Stimulated activated CD4-positive, alpha-beta T cell treated with anti-CD3 and anti-CD28 coated beads, Interleukin-4, amount 100 ng/mL, for 1 hour (primary cell): ENCODE results near the gene POLD1.
A peak's percentile ranks its signal among the peaks of the same experiment; 100 is the strongest.
"Not testable (repeated sequence)": the region's sequence is repeated elsewhere in the genome, so short reads cannot be mapped to it uniquely, and the experiment has no call there.

Experiments used
- DNase-seq: peaks from one replicate; pipeline ENCODE4 v3.0.0-alpha.2; 2020

The POLD1 gene

DNA sequence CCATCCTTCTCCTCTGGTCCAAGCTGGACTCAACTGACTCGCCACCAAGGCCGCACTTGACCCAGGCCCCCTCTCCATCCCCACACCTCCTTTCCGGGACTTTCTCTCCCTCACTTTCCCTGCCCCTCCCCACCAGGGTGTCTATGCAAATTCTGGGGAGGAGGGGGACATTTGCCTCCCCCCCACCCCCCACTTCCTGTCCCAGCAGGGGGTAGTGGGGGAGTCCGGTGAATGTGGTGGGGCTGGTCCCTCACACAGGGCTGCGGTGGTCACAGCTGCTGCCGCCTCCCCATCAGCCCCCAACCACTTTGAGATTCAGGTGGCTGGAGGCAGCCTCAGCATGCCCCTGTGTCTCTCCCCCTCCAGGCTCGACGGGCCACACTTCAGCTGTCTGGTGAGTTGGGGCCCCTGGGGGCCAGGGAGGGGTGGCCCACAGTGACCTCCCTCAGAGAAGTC lies 35.5 kb downstream of the POLD1 start:
- DNase-seq = no peak

DNA sequence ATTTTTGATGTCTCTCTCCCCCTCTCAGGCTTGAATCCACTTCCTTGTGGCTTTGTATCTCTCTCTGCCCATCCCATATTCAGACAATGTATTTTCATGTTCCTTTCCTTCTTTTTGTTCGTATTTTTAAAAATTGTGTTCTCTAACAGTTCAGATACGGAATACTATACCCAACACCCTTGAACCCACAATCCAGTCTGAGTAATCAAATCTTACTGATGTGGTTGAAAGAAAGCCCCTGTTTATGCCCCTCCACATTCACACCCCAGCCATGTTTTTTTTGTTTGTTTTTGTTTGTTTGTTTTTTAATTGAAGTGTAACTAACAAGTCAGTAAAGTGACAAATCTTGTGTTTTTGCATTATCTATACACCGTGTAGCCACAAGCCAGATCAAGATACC lies 36.0 kb downstream of the POLD1 start:
- no peak for DNase-seq

DNA sequence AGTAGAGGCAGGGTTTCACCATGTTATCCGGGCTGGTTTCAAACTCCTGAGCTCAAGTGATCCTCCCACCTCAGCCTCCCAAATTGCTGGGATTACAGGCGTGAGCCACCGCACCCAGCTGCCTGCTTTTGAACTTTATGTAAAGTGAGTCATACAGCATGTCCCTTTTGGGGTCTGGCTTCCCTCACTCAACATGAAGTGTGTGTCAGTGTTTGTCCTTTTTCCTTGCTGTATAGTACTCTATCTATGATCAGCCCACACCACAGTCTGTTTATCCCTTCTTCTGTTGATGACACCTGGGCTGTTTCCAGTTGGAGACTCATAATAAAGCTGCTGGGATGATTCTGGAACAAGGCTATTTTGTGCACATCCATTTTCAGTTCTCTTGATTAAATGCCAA lies 36.7 kb downstream of the POLD1 start:
- DNase-seq = no peak

DNA sequence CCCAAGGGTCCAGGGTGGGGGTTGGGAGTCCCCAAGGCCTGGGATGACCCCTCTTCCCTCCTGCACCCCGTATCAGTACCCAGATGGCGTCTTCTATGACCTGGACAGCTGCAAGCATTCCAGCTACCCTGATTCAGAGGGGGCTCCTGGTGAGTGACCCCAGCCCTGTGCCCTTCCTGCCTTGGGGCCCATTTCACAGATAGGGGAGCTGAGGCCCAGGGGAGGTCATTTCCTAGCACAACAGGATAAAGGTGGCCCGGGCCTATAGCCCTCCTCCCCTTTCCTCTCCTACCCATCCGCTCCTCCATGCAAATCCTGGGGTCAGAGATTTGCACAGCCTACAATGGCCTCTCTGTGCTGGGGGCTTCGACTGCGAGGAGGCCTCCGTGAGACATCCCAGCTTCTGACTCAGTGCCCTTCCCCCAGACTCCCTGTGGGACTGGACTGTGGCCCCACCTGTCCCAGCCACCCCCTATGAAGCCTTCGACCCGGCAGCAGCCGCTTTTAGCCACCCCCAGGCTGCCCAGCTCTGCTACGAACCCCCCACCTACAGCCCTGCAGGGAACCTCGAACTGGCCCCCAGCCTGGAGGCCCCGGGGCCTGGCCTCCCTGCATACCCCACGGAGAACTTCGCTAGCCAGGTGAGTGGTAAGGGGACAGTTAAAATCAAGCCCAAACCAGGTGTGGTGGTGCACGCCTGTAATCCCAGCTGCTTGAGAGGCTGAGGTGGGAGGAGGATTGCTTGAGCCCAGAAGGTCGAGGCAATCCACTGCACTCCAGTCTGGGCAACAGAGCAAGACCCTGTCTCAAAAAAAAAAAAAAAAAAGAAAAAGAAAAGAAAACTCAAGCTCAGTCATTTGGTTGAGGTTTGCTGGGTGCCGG lies 38.5 kb downstream of the POLD1 start:
- no peak for DNase-seq

- DNase-seq = no peak
Measured at GRCh38 chr19:50423279-50424113, 39.3 kb downstream of the POLD1 start.

- DNase-seq = no peak
Measured at GRCh38 chr19:50425581-50425980, 41.4 kb downstream of the POLD1 start.

GRCh38 chr19:50427318-50427925 lies 43.3 kb downstream of the POLD1 start:
- no peak for DNase-seq

DNA sequence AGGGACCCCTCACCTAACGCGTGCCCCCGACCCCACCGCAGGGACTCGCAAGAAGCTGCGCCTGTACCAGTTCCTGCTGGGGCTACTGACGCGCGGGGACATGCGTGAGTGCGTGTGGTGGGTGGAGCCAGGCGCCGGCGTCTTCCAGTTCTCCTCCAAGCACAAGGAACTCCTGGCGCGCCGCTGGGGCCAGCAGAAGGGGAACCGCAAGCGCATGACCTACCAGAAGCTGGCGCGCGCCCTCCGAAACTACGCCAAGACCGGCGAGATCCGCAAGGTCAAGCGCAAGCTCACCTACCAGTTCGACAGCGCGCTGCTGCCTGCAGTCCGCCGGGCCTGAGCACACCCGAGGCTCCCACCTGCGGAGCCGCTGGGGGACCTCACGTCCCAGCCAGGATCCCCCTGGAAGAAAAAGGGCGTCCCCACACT lies 43.9 kb downstream of the POLD1 start:
- DNase-seq = peak; percentile 44

- DNase-seq = no peak
Measured at GRCh38 chr19:50428772-50429463, 44.8 kb downstream of the POLD1 start.

- DNase-seq = no peak
Measured at GRCh38 chr19:50430888-50431342, 46.8 kb downstream of the POLD1 start.

DNA sequence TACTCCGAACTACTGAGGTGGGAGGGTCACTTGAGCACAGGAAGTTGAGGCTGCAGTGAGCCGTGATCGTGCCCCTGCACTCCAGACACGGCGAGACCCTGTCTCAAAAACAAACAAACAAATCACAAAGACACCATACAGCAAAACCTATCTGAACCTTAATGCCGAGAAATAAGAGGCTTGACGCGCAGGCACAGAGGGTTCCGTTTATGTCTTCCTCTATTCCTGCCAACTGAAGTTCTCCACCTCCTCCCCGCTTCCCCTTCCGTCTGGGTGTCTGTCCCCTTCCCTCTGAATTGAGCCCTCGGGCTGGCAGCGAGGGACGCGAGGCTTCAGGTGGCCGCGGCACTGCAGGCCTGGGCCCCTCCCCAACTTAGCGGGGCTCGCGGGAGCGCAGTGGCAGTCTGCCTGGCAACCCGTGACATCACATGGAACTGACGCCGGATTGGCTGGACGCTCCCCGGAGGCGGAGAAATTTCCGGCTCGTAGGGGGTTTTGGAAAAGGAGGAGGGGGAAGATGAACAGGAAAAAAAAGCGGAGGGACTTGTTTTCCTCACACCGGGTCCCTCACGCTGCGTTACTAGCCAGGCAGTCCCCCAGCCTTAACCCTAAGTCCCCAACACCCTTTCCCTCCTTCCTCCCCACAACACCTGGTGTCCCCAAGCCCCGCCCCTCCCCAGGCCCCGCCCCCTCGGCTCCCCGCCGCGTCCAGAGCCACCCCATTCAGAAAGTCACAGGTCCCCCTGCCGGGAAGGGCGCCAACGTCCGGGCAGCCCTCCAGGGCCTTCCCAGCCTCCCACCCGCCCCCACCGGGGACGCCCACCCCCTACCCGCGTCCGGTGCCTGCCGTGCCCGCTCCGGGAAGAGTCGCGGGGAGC lies 47.4 kb downstream of the POLD1 start:
- DNase-seq = peak; percentile 86

DNA sequence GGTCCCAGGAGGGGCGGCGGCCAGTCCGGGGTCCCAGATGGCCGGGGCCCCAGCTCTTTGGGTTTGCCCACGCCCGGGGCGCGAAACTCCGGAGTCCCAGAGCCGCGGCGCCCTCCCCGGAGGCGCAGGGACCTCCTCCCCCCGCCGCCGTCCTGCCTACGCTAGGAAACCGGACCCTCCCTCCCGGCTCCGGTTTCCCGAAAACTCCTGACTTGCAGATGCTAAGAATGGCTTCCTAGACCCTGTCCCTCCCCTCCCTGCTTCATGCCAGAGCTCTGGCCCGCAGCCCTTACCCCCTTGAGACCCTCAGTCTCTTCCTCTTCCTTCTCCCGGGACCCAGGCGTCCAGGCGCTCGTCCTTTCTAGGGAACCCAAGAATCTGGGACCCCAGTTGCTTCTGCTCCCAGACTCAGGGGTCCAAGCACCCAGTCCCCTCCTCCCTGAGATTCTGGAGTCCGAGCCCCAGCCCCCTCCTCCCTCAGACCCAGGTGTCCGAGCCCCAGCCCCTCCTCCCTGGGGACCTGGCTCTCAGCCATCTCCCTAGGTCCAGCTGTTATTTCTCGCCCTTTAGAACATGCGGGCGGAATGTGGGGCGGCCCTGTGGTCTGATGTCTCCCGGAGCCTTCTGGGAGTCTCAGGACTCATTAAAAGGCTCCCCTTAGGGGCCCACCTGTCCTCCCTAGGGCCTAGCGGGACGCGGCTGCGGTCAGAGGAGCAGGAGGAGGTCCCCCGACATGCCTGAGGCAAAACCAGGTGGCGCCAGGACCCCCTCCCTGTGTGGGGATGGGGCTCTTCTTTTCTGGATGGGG lies 48.3 kb downstream of the POLD1 start, which contains the start of gene MYBPC2:
TSS of gene MYBPC2 (plus strand) at position 672 of the 808 bp plus-strand sequence. CDS start at position 734, 62 bp downstream.
- DNase-seq = no peak

DNA sequence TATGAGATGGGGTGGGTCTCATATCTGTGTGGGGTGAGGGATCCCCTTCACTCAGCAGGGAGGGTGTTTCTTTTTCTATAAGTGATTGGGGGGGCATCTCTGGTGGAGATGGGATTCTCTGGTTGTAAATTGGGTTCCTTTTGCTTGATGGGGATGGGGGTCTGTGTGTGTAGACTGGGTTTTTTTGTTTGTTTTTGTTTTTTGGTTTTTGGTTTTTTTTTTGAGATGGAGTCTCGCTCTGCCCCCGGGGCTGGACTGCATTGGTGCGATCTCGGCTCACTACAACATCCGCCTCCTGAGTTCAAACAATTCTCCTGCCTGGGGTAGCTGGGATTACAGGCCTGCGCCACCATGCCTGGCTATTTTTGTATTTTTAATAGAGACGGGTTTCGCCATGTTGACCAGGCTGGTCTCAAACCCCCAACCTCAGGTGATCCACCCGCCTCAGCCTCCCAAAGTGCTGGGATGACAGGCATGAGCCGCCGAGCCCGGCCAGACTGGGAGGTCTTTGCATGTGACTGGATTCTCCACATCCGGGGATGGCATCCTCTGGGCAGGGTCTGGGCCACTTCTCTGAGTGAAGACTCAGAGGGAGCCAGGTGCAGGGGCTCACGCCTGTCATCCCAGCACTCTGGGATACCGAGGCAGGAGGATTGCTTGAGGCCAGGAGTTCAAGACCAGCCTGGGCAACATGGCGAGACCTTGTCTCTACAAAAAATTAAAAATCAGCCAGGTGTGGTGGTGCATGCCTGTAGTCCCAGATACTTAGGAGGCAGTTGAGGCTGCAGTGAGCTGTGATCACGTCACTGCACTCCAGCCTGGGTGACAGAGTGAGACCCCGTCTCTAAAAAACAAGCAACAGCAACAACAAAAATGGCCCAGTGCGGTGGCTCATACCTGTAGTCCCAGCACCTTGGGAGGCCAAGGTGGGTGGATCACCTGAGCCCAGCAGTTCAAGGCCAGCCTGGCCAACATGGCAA lies 49.3 kb downstream of the POLD1 start:
- DNase-seq = no peak

GRCh38 chr19:50434525-50434924 lies 50.4 kb downstream of the POLD1 start:
- DNase-seq = no peak

DNA sequence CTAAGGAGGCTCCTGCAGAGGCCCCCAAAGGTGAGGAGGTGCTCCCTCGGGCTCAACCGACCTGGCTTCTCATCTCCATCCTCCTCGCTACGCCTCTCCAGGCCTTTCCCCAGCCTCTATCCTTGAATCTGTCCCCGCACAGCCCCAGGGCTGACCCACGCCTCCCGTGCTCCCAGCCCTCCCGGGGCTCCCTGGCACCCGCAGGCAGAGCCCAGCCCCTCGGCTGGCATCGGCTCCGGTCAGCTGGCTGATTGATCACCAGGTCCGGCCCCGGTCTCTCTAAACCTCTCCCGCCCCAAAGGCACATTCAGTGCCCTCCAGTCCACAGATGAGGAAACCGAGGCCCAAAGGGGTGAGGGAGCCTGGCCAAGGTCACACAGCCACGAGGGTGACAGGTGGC lies 51.1 kb downstream of the POLD1 start:
- DNase-seq = no peak

GRCh38 chr19:50435627-50436026 lies 51.5 kb downstream of the POLD1 start:
- no peak for DNase-seq

GRCh38 chr19:50437862-50438449 lies 53.8 kb downstream of the POLD1 start:
- DNase-seq = no peak

GRCh38 chr19:50439130-50439529 lies 55.0 kb downstream of the POLD1 start:
- DNase-seq = not testable (repeated sequence)

- DNase-seq = no peak
Measured at GRCh38 chr19:50444059-50444458, 59.9 kb downstream of the POLD1 start.
